GM12878 (cell line): ENCODE results near the gene DIP2B. TPM values are rescaled to one million over a fixed set of nuclear protein-coding genes. Genes with fewer than 3 reads are reported as not detected.

Experiments
- ATAC-seq: fragments of 200-7000 bp; cut with Tn5 transposase; 3 replicates; pipeline ENCODE4 v1.9.1; 2020; ENCODE audit warnings: mild to moderate bottlenecking, moderate library complexity
- BruUV-seq: library from RNA; stranded (reverse); fragments of 400-500 nt; replicated peaks from 2 replicates; lab custom pipeline; 2021; lab: Mats Ljungman, UMichigan
- CTCF ChIA-PET: fragments of 300-600 bp; sonication (Branson Sonifier 250); formaldehyde crosslinking; extraction: SDS; loops from one replicate; lab custom pipeline; 2021; ENCODE audit warnings: inconsistent platforms; lab: Yijun Ruan, JAX
- POLR2A ChIA-PET: fragments of 350-600 bp; formaldehyde crosslinking; extraction: SDS; loops from one replicate; lab custom pipeline; 2021; ENCODE audit warnings: inconsistent platforms; lab: Charles Lee
- RAD21 ChIA-PET: fragments of 300-600 bp; sonication (Branson Sonifier 250); formaldehyde crosslinking; loops from one replicate; lab custom pipeline; 2023; ENCODE audit warnings: antibody characterized with exemption; ENCODE audit not compliant: unreplicated experiment; lab: Charles Lee
- SMC1A ChIA-PET: fragments of 300-600 bp; sonication (Branson Sonifier 250); formaldehyde crosslinking; loops from one replicate; lab custom pipeline; 2023; ENCODE audit not compliant: unreplicated experiment, uncharacterized antibody; lab: Charles Lee
- DNase-seq: peaks from one replicate; pipeline ENCODE4 v3.0.0-alpha.2; 2011; ENCODE audit warnings: low read depth, low spot score
- FAIRE-seq: peaks from 3 replicates; lab custom pipeline; 2011; peaks lifted over from hg19 to GRCh38; lab: Jason Lieb, UNC
- H2AFZ ChIP-seq: 2 replicates; pipeline ENCODE4 v1.6.0; 2011; ENCODE audit warnings: low read depth, low read length, control low read depth; ENCODE audit not compliant: control insufficient read depth
- H3K27ac ChIP-seq: 2 replicates; pipeline ENCODE4 v1.5.1; 2011; ENCODE audit warnings: control low read depth; ENCODE audit not compliant: control insufficient read depth, insufficient read depth
- H3K27me3 ChIP-seq, 2 experiments: replicated peaks in 1 of 2; 2 replicates each; pipeline versions ENCODE4 v1.6.0 to v1.6.1; 2011; ENCODE audit warnings: low read length in 1 of 2; ENCODE audit not compliant: control insufficient read depth in 2 of 2, insufficient read depth in 2 of 2
- H3K36me3 ChIP-seq, 2 experiments: 2 replicates each; pipeline ENCODE4 v1.5.1; 2011; ENCODE audit warnings: low read length in 1 of 2; ENCODE audit not compliant: control insufficient read depth in 2 of 2, insufficient read depth in 2 of 2
- H3K4me1 ChIP-seq: 2 replicates; pipeline ENCODE4 v1.6.1; 2011; ENCODE audit warnings: mild to moderate bottlenecking, low read length, moderate library complexity, mixed read lengths; ENCODE audit not compliant: control insufficient read depth, insufficient read depth
- H3K4me2 ChIP-seq: 2 replicates; pipeline ENCODE4 v1.6.0; 2011; ENCODE audit warnings: control low read depth; ENCODE audit not compliant: control insufficient read depth, insufficient read depth
- H3K4me3 ChIP-seq: fragments of 200-600 bp; sonication (generic); 2 replicates; pipeline ENCODE4 v1.5.1; 2016
- H3K79me2 ChIP-seq: 2 replicates; pipeline ENCODE4 v1.6.0; 2011; ENCODE audit warnings: low read length; ENCODE audit not compliant: control insufficient read depth, insufficient read depth
- H3K9ac ChIP-seq: 2 replicates; pipeline ENCODE4 v1.8.0; 2011; ENCODE audit warnings: low read length, control low read depth, mixed read lengths; ENCODE audit not compliant: control insufficient read depth, insufficient read depth
- H3K9me3 ChIP-seq: replicated peaks from 3 replicates; pipeline ENCODE4 v1.5.1; 2011; ENCODE audit warnings: mild to moderate bottlenecking, low read length; ENCODE audit not compliant: control insufficient read depth, insufficient read depth
- H4K20me1 ChIP-seq: 2 replicates; pipeline ENCODE4 v1.6.0; 2011; ENCODE audit not compliant: control insufficient read depth, insufficient read depth
- BCL11A ChIP-seq: IDR thresholded peaks from 2 replicates; pipeline ENCODE4 v1.6.1; 2011; ENCODE audit warnings: low read depth, low read length
- HDGF ChIP-seq: fragments of 450-650 bp; IDR thresholded peaks from 2 replicates; pipeline ENCODE4 v1.6.1; 2016; ENCODE audit warnings: antibody characterized with exemption
- JUND ChIP-seq: IDR thresholded peaks from 2 replicates; pipeline ENCODE4 v1.6.1; 2012; ENCODE audit warnings: low read depth, mild to moderate bottlenecking, low read length, improper control_type of control experiment, moderate library complexity
- MEF2A ChIP-seq: IDR thresholded peaks from 2 replicates; pipeline ENCODE4 v1.6.1; 2011; ENCODE audit warnings: low read depth, mild to moderate bottlenecking, low read length, moderate library complexity; ENCODE audit not compliant: insufficient read depth
- MYB ChIP-seq: fragments of 150-350 bp; IDR thresholded peaks from 2 replicates; pipeline ENCODE4 v1.6.1; 2014; ENCODE audit warnings: mild to moderate bottlenecking, low read depth, low read length, borderline replicate concordance
- POLR2AphosphoS5 ChIP-seq: IDR thresholded peaks from 2 replicates; pipeline ENCODE4 v1.6.1; 2011; ENCODE audit warnings: mild to moderate bottlenecking, low read length, inconsistent platforms
- RCOR1 ChIP-seq: conservative IDR thresholded peaks from 2 replicates; pipeline ENCODE4 v1.6.1; 2012; ENCODE audit warnings: low read depth, low read length, improper control_type of control experiment
- SMAD1 ChIP-seq: fragments of 450-650 bp; IDR thresholded peaks from 2 replicates; pipeline ENCODE4 v1.6.1; 2018; ENCODE audit warnings: mild to moderate bottlenecking, low read depth; ENCODE audit not compliant: partially characterized antibody
- SUPT20H ChIP-seq: IDR thresholded peaks from 2 replicates; pipeline ENCODE4 v1.6.1; 2011; ENCODE audit warnings: low read depth, mild to moderate bottlenecking, low read length, moderate library complexity, borderline replicate concordance; ENCODE audit not compliant: control insufficient read depth
- ZNF384 ChIP-seq: IDR thresholded peaks from 2 replicates; pipeline ENCODE4 v1.6.1; 2012; ENCODE audit warnings: low read depth, mild to moderate bottlenecking, low read length, improper control_type of control experiment, borderline replicate concordance
- WGBS: methylation state at CpG from one replicate; pipeline ENCODE4 v1.1.6; 2016; ENCODE audit warnings: low lambda C conversion rate; ENCODE audit not compliant: insufficient replicate concordance, insufficient coverage; ENCODE audit errors: missing lambda C conversion rate; 5-methylcytosine and 5-hydroxymethylcytosine counted together
- in situ Hi-C: fragments of 300-500 bp; cut with MboI; formaldehyde crosslinking; loops from 9 replicates; pipeline ENCODE4 v1.14.3; 2018; ENCODE audit warnings: mixed read lengths
- intact Hi-C: fragments of 100-400 bp; cut with micrococcal nuclease; formaldehyde crosslinking; loops from one replicate; pipeline ENCODE4 v1.14.2; 2022; ENCODE audit not compliant: unreplicated experiment
- polyA plus RNA-seq, 11 experiments: library from polyadenylated mRNA; depleted of rRNA in 4 of 11; unstranded in 6 of 11; stranded (reverse) in 5 of 11; fragments of >200 nt; fragmentation: Nextera tagmentation in 4 of 11; fragmentation: Illumina TruSeq in 1 of 11; extraction: Ambion mirVana in 4 of 11; extraction: Trizol in 1 of 11; gene quantifications; 1 replicate in 1 of 11; 2 replicates in 10 of 11; pipeline versions ENCODE4 v1.2.1 to v1.2.3, GENCODE V29; 2011 to 2016; ENCODE audit warnings: inconsistent platforms in 2 of 11, missing spikeins in 2 of 11, low read depth in 1 of 11
- total RNA-seq, 4 experiments: library from RNA; depleted of rRNA in 3 of 4; stranded (reverse); fragments of >200 nt in 3 of 4; fragmentation: Illumina TruSeq in 1 of 4; extraction: Trizol in 1 of 4; gene quantifications; 2 replicates each; pipeline versions ENCODE4 v1.2.1 to v1.2.3, GENCODE V29; 2013 to 2021
- TF ChIP-seq, protein P1 (sequence below): fragments of 450-650 bp; IDR thresholded peaks from 2 replicates; pipeline ENCODE4 v1.6.1; 2016; ENCODE audit warnings: mild to moderate bottlenecking
- TF ChIP-seq, protein P2 (sequence below), 3 experiments: IDR thresholded peaks in 2 of 3; conservative IDR thresholded peaks in 1 of 3; 2 replicates each; pipeline ENCODE4 v1.5.1; 2011; ENCODE audit warnings: low read depth in 3 of 3, low read length in 3 of 3, mild to moderate bottlenecking in 3 of 3, control low read depth in 2 of 3, moderate library complexity in 2 of 3, inconsistent platforms in 1 of 3, mixed read lengths in 1 of 3; ENCODE audit not compliant: control insufficient read depth in 2 of 3, insufficient read depth in 1 of 3; ENCODE audit errors: extremely low read depth in 1 of 3
- TF ChIP-seq, protein P3 (sequence below): fragments of 450-650 bp; conservative IDR thresholded peaks from 2 replicates; pipeline ENCODE4 v1.6.1; 2017; ENCODE audit warnings: mild to moderate bottlenecking, moderate library complexity
- TF ChIP-seq, protein P4 (sequence below): IDR thresholded peaks from 2 replicates; pipeline ENCODE4 v1.6.1; 2012; ENCODE audit warnings: mild to moderate bottlenecking, low read depth, low read length

Gene DIP2B
- total and polyA plus RNA-seq, 10 of the 15 experiments (the other 5 are each of a cell fraction or from before 2014, with no cell fraction given) = 4.5 to 30.0 (median 18.6) TPM

DNA sequence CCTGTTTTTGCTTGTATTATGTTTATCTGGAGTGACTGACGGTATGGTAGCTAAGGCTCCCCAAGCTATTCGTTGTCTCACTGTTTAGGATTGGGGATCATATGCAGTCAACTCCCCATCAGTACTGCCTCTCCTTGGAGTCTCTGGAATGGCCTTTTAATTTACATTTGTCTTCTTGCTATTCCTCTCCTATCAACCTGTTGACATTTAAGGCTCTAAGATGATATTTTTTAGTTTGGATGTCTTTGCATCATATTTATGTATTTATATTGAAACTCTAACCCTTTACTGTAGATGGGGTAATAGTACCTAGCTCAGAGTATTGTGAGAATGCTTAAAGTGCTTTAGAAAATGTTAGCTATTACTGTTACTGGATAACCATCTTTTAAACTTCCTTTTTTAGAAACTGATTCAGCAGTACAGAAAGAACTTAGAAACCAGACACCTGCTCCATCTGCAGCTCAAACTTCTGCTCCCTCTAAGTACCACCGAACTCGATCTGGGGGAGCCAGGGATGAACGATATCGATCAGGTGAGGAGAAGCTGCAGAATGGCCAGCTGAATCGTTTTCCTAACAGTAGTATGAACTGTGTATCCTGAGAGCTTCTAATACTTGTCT, 135.6 kb downstream of the DIP2B start:
- H2AFZ ChIP-seq = no peak overlapping the region
- POLR2A ChIA-PET = interaction anchor here (0.5 to 4.9 kb wide), 5 partner anchors 10 to 390 kb away, joined by 6 to 28 read pairs (median 7); partner anchors contain the start of gene DIP2B
- peaks cover 7% of the 10 kb centered on the region for H3K79me2 ChIP-seq
- H3K27ac ChIP-seq = no peak overlapping the region
- in situ Hi-C loops = no loop called here
- no peak for FAIRE-seq
- no peak for DNase-seq
- peaks cover 0 to 4% of the 10 kb centered on the region in 2 experiments for H3K36me3 ChIP-seq
- no peak overlapping the region for H3K4me2 ChIP-seq
- SMC1A ChIA-PET = interaction anchor here (0.9 to 8.0 kb wide), 9 partner anchors 9 to 701 kb away, joined by 3 to 227 read pairs (median 6); partner anchors contain the start of gene DIP2B
- peaks cover 4% of the 10 kb centered on the region; the same call in 1 of the 2 replicates for H3K4me1 ChIP-seq
- no peaks in the 10 kb centered on the region for H3K9me3 ChIP-seq
- H3K4me3 ChIP-seq = no peak overlapping the region
- H3K27me3 ChIP-seq = no peaks in the 10 kb centered on the region
- no peak for ATAC-seq
- H3K9ac ChIP-seq = no peak overlapping the region
- CTCF ChIA-PET = interaction anchor here (0.7 to 4.1 kb wide), 6 partner anchors 11 to 134 kb away, joined by 3 to 181 read pairs (median 6); partner anchors contain the start of gene DIP2B
- intact Hi-C loops = no loop called here
- 86% methylated on average over 7 of the region's 7 CpGs for WGBS
- BruUV-seq = no TSS peak
- H4K20me1 ChIP-seq = no peaks in the 10 kb centered on the region
- RAD21 ChIA-PET = interaction anchor here (1.0 to 8.0 kb wide), 4 partner anchors 13 to 134 kb away, joined by 3 to 179 read pairs (median 24); partner anchors contain the start of gene DIP2B
- TF ChIP-seq, protein P1, sequence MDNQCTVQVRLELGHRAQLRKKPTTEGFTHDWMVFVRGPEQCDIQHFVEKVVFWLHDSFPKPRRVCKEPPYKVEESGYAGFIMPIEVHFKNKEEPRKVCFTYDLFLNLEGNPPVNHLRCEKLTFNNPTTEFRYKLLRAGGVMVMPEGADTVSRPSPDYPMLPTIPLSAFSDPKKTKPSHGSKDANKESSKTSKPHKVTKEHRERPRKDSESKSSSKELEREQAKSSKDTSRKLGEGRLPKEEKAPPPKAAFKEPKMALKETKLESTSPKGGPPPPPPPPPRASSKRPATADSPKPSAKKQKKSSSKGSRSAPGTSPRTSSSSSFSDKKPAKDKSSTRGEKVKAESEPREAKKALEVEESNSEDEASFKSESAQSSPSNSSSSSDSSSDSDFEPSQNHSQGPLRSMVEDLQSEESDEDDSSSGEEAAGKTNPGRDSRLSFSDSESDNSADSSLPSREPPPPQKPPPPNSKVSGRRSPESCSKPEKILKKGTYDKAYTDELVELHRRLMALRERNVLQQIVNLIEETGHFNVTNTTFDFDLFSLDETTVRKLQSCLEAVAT = no peak
- TF ChIP-seq MYB = no peak
- no peak for TF ChIP-seq HDGF
- no peak for TF ChIP-seq MEF2A
- TF ChIP-seq, protein P2, sequence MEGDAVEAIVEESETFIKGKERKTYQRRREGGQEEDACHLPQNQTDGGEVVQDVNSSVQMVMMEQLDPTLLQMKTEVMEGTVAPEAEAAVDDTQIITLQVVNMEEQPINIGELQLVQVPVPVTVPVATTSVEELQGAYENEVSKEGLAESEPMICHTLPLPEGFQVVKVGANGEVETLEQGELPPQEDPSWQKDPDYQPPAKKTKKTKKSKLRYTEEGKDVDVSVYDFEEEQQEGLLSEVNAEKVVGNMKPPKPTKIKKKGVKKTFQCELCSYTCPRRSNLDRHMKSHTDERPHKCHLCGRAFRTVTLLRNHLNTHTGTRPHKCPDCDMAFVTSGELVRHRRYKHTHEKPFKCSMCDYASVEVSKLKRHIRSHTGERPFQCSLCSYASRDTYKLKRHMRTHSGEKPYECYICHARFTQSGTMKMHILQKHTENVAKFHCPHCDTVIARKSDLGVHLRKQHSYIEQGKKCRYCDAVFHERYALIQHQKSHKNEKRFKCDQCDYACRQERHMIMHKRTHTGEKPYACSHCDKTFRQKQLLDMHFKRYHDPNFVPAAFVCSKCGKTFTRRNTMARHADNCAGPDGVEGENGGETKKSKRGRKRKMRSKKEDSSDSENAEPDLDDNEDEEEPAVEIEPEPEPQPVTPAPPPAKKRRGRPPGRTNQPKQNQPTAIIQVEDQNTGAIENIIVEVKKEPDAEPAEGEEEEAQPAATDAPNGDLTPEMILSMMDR (IDR thresholded peaks at IDR 0.05 in 2 of 3, conservative IDR thresholded peaks at IDR 0.05 in 1 of 3; ENCODE audit: control insufficient read depth in 2 of 3, extremely low read depth in 1 of 3, insufficient read depth in 1 of 3, low read depth in 3 of 3, low read length in 3 of 3) = no peak
- no peak for TF ChIP-seq JUND
- no peak for TF ChIP-seq ZNF384
- TF ChIP-seq POLR2AphosphoS5 = no peak
- TF ChIP-seq SMAD1 = no peak
- no peak for TF ChIP-seq RCOR1
- TF ChIP-seq, protein P3, sequence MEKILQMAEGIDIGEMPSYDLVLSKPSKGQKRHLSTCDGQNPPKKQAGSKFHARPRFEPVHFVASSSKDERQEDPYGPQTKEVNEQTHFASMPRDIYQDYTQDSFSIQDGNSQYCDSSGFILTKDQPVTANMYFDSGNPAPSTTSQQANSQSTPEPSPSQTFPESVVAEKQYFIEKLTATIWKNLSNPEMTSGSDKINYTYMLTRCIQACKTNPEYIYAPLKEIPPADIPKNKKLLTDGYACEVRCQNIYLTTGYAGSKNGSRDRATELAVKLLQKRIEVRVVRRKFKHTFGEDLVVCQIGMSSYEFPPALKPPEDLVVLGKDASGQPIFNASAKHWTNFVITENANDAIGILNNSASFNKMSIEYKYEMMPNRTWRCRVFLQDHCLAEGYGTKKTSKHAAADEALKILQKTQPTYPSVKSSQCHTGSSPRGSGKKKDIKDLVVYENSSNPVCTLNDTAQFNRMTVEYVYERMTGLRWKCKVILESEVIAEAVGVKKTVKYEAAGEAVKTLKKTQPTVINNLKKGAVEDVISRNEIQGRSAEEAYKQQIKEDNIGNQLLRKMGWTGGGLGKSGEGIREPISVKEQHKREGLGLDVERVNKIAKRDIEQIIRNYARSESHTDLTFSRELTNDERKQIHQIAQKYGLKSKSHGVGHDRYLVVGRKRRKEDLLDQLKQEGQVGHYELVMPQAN = no peak
- TF ChIP-seq, protein P4, sequence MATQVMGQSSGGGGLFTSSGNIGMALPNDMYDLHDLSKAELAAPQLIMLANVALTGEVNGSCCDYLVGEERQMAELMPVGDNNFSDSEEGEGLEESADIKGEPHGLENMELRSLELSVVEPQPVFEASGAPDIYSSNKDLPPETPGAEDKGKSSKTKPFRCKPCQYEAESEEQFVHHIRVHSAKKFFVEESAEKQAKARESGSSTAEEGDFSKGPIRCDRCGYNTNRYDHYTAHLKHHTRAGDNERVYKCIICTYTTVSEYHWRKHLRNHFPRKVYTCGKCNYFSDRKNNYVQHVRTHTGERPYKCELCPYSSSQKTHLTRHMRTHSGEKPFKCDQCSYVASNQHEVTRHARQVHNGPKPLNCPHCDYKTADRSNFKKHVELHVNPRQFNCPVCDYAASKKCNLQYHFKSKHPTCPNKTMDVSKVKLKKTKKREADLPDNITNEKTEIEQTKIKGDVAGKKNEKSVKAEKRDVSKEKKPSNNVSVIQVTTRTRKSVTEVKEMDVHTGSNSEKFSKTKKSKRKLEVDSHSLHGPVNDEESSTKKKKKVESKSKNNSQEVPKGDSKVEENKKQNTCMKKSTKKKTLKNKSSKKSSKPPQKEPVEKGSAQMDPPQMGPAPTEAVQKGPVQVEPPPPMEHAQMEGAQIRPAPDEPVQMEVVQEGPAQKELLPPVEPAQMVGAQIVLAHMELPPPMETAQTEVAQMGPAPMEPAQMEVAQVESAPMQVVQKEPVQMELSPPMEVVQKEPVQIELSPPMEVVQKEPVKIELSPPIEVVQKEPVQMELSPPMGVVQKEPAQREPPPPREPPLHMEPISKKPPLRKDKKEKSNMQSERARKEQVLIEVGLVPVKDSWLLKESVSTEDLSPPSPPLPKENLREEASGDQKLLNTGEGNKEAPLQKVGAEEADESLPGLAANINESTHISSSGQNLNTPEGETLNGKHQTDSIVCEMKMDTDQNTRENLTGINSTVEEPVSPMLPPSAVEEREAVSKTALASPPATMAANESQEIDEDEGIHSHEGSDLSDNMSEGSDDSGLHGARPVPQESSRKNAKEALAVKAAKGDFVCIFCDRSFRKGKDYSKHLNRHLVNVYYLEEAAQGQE = no peak
- no peak for TF ChIP-seq BCL11A
- TF ChIP-seq SUPT20H = no peak
